ENCODE data around the gene RPL7L1.

GRCh38 chr6:42936398-42936797 lies 57.0 kb downstream of the RPL7L1 start:
- TF ChIP-seq ZNF274 (IDR thresholded peaks at IDR 0.05; ENCODE audit: low read depth, low read length) (no peak), YY1 (IDR thresholded peaks at IDR 0.05; ENCODE audit: insufficient read depth, insufficient read length) (no peak)
